Measurements from ENCODE around the gene PIK3R2. TPM values are rescaled to one million over a fixed set of nuclear protein-coding genes. Genes with fewer than 3 reads are reported as not detected.
A peak's percentile ranks its signal among the peaks of the same experiment; 100 is the strongest.

The PIK3R2 gene
- total and polyA plus RNA-seq, 2 of the 13 experiments (the other 11 are each of a cell fraction or from before 2014, with no cell fraction given) = 18.6 to 25.3 TPM

GRCh38 chr19:18203863-18204393 is 51.0 kb downstream of the PIK3R2 start, which contains the start of gene RAB3A (continued):
- TF ChIP-seq ISL2 (CRISPR knock-in tag; IDR thresholded peaks at IDR 0.05) (0 out of 2 replicates have a peak, but pooled peaks have one; percentile 17), KDM5B (CRISPR knock-in tag; IDR thresholded peaks at IDR 0.05; ENCODE audit: borderline replicate concordance) (peak; percentile 81), NR3C1 (CRISPR knock-in tag; IDR thresholded peaks at IDR 0.05) (no peak), SIX1 (CRISPR knock-in tag; IDR thresholded peaks at IDR 0.05; ENCODE audit: borderline replicate concordance) (no peak), HHEX (CRISPR knock-in tag; IDR thresholded peaks at IDR 0.05) (no peak), HOXA3 (CRISPR knock-in tag; IDR thresholded peaks at IDR 0.05) (peak; percentile 54), ZNF550 (CRISPR knock-in tag; IDR thresholded peaks at IDR 0.05; ENCODE audit: borderline replicate concordance) (no peak), ZNF567 (CRISPR knock-in tag; IDR thresholded peaks at IDR 0.05; ENCODE audit: borderline replicate concordance) (no peak), SOX6 (IDR thresholded peaks at IDR 0.05) (no peak), SOX6 (CRISPR knock-in tag; IDR thresholded peaks at IDR 0.05) (peak; percentile 56), ZBTB26 (CRISPR knock-in tag; IDR thresholded peaks at IDR 0.05; ENCODE audit: borderline replicate concordance) (0 out of 2 replicates have a peak, but pooled peaks have one; percentile 43), ZNF512B (CRISPR knock-in tag; IDR thresholded peaks at IDR 0.05; ENCODE audit: borderline replicate concordance) (no peak)
- TF ChIP-seq, protein P1, sequence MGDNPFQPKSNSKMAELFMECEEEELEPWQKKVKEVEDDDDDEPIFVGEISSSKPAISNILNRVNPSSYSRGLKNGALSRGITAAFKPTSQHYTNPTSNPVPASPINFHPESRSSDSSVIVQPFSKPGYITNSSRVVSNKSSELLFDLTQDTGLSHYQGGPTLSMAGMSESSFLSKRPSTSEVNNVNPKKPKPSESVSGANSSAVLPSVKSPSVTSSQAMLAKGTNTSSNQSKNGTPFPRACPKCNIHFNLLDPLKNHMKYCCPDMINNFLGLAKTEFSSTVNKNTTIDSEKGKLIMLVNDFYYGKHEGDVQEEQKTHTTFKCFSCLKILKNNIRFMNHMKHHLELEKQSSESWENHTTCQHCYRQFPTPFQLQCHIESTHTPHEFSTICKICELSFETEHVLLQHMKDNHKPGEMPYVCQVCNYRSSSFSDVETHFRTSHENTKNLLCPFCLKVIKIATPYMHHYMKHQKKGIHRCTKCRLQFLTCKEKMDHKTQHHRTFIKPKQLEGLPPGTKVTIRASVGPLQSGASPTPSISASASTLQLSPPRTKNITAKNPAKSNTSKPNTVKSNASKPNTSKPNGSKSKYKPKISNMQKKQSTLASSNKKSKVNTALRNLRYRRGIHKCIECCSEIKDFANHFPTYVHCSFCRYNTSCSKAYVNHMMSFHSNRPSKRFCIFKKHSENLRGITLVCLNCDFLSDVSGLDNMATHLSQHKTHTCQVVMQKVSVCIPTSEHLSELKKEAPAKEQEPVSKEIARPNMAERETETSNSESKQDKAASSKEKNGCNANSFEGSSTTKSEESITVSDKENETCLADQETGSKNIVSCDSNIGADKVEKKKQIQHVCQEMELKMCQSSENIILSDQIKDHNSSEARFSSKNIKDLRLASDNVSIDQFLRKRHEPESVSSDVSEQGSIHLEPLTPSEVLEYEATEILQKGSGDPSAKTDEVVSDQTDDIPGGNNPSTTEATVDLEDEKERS (CRISPR knock-in tag; IDR thresholded peaks at IDR 0.05) = no peak
- TF ChIP-seq, protein P2, sequence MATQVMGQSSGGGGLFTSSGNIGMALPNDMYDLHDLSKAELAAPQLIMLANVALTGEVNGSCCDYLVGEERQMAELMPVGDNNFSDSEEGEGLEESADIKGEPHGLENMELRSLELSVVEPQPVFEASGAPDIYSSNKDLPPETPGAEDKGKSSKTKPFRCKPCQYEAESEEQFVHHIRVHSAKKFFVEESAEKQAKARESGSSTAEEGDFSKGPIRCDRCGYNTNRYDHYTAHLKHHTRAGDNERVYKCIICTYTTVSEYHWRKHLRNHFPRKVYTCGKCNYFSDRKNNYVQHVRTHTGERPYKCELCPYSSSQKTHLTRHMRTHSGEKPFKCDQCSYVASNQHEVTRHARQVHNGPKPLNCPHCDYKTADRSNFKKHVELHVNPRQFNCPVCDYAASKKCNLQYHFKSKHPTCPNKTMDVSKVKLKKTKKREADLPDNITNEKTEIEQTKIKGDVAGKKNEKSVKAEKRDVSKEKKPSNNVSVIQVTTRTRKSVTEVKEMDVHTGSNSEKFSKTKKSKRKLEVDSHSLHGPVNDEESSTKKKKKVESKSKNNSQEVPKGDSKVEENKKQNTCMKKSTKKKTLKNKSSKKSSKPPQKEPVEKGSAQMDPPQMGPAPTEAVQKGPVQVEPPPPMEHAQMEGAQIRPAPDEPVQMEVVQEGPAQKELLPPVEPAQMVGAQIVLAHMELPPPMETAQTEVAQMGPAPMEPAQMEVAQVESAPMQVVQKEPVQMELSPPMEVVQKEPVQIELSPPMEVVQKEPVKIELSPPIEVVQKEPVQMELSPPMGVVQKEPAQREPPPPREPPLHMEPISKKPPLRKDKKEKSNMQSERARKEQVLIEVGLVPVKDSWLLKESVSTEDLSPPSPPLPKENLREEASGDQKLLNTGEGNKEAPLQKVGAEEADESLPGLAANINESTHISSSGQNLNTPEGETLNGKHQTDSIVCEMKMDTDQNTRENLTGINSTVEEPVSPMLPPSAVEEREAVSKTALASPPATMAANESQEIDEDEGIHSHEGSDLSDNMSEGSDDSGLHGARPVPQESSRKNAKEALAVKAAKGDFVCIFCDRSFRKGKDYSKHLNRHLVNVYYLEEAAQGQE (IDR thresholded peaks at IDR 0.05; ENCODE audit: borderline replicate concordance in 1 of 2, low read depth in 1 of 2, low read length in 2 of 2) = no peak
- TF ChIP-seq, protein P3, sequence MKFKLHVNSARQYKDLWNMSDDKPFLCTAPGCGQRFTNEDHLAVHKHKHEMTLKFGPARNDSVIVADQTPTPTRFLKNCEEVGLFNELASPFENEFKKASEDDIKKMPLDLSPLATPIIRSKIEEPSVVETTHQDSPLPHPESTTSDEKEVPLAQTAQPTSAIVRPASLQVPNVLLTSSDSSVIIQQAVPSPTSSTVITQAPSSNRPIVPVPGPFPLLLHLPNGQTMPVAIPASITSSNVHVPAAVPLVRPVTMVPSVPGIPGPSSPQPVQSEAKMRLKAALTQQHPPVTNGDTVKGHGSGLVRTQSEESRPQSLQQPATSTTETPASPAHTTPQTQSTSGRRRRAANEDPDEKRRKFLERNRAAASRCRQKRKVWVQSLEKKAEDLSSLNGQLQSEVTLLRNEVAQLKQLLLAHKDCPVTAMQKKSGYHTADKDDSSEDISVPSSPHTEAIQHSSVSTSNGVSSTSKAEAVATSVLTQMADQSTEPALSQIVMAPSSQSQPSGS (CRISPR knock-in tag; IDR thresholded peaks at IDR 0.05) = 0 out of 2 replicates have a peak, but pooled peaks have one; percentile 0
